NOMO-1 treated with DMSO at 0.1 percent for 48 hours (cell line): ENCODE results near the gene CEACAM1.
"Not testable (repeated sequence)": the region's sequence is repeated elsewhere in the genome, so short reads cannot be mapped to it uniquely, and the experiment has no call there.

Source experiments
- DNase-seq: peaks from one replicate; lab custom pipeline; 2025; ENCODE audit not compliant: unreplicated experiment; lab: John Stamatoyannopoulos, UW

Gene CEACAM1

GRCh38 chr19:42512743-42513304 lies 15.5 kb downstream of the CEACAM1 start:
- no peak for DNase-seq

GRCh38 chr19:42512130-42512636 lies 16.1 kb downstream of the CEACAM1 start:
- DNase-seq = no peak

- DNase-seq = no peak
Observed at GRCh38 chr19:42511340-42511739, 16.9 kb downstream of the CEACAM1 start.

GRCh38 chr19:42508892-42509444 lies 19.3 kb downstream of the CEACAM1 start:
- no peak for DNase-seq

GRCh38 chr19:42505066-42505465 lies 23.2 kb downstream of the CEACAM1 start:
- no peak for DNase-seq

- no peak for DNase-seq
Observed at GRCh38 chr19:42501733-42502132, 26.5 kb downstream of the CEACAM1 start.

- DNase-seq = not testable (repeated sequence)
Observed at GRCh38 chr19:42501243-42501642, 27.0 kb downstream of the CEACAM1 start.

- DNase-seq = no peak
Observed at GRCh38 chr19:42498169-42498757, 30.0 kb downstream of the CEACAM1 start.

- peak; percentile 88 for DNase-seq
Observed at GRCh38 chr19:42497492-42498168, 30.7 kb downstream of the CEACAM1 start.

GRCh38 chr19:42496460-42497133 lies 31.7 kb downstream of the CEACAM1 start:
- DNase-seq = no peak

- no peak for DNase-seq
Observed at GRCh38 chr19:42495663-42496062, 32.6 kb downstream of the CEACAM1 start.

- no peak for DNase-seq
Observed at GRCh38 chr19:42494321-42494720, 34.0 kb downstream of the CEACAM1 start.

GRCh38 chr19:42488783-42489521 lies 39.3 kb downstream of the CEACAM1 start:
- peak; percentile 18 for DNase-seq

- no peak for DNase-seq
Observed at GRCh38 chr19:42487798-42488178, 40.5 kb downstream of the CEACAM1 start.

GRCh38 chr19:42487032-42487797 lies 41.1 kb downstream of the CEACAM1 start:
- DNase-seq = no peak

GRCh38 chr19:42485036-42485435 lies 43.2 kb downstream of the CEACAM1 start:
- not testable (repeated sequence) for DNase-seq

- peak; percentile 81 for DNase-seq
Observed at GRCh38 chr19:42480335-42481095, 47.8 kb downstream of the CEACAM1 start.

GRCh38 chr19:42479736-42480135 lies 48.5 kb downstream of the CEACAM1 start:
- DNase-seq = no peak

GRCh38 chr19:42478765-42479311 lies 49.4 kb downstream of the CEACAM1 start:
- DNase-seq = no peak
